Measurements from ENCODE around the gene MBNL2. TPM values are rescaled to one million over a fixed set of nuclear protein-coding genes. Genes with fewer than 3 reads are reported as not detected.

MBNL2 gene
- total RNA-seq, 1 donor from 2014 or later, result 71.8 TPM

DNA sequence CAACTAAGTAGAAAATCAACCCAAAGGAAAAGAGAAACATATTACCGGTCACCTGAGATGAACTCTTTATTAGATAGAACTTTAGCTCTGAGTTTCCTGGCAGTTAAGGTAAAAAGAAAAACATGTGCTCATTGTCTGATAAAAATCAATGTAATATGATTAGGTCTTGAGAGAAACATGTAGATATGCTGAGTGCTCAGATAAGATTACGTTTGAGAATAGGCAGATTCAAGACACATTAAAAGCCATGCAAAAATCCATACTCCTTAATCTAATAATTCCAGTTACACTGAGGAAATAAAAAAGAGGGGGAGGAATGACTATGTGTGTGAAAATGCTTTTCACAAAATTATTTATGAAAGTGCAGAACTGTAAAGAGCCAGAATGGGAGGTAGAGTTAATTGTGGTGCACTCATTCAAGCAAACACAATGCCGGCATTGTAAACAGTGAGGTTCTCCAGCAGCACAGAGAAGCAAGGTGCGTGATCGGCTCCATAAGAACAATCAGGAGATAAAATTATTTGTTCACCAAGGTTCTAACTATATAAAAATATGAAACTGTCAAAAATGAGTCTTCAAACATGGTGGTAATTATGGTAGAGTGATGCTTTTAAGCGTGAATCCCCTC is 88.8 kb downstream of the MBNL2 start:
- no peak overlapping the region for H3K4me3 Mint-ChIP-seq
- H3K27ac Mint-ChIP-seq, result no peak overlapping the region
- no peaks in the 10 kb centered on the region for H3K27me3 Mint-ChIP-seq (ENCODE audit: low read depth)
- no peak for DNase-seq (ENCODE audit: low spot score in 2 of 2, unreplicated experiment in 2 of 2)
- TF ChIP-seq, protein P1, sequence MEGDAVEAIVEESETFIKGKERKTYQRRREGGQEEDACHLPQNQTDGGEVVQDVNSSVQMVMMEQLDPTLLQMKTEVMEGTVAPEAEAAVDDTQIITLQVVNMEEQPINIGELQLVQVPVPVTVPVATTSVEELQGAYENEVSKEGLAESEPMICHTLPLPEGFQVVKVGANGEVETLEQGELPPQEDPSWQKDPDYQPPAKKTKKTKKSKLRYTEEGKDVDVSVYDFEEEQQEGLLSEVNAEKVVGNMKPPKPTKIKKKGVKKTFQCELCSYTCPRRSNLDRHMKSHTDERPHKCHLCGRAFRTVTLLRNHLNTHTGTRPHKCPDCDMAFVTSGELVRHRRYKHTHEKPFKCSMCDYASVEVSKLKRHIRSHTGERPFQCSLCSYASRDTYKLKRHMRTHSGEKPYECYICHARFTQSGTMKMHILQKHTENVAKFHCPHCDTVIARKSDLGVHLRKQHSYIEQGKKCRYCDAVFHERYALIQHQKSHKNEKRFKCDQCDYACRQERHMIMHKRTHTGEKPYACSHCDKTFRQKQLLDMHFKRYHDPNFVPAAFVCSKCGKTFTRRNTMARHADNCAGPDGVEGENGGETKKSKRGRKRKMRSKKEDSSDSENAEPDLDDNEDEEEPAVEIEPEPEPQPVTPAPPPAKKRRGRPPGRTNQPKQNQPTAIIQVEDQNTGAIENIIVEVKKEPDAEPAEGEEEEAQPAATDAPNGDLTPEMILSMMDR (IDR thresholded peaks at IDR 0.05; ENCODE audit: unreplicated experiment), result no peak
- H3K4me1 Mint-ChIP-seq, result peaks cover 34% of the 10 kb centered on the region
- H3K9me3 Mint-ChIP-seq, result peaks cover 7% of the 10 kb centered on the region
- peaks cover 12% of the 10 kb centered on the region for H3K36me3 Mint-ChIP-seq

DNA sequence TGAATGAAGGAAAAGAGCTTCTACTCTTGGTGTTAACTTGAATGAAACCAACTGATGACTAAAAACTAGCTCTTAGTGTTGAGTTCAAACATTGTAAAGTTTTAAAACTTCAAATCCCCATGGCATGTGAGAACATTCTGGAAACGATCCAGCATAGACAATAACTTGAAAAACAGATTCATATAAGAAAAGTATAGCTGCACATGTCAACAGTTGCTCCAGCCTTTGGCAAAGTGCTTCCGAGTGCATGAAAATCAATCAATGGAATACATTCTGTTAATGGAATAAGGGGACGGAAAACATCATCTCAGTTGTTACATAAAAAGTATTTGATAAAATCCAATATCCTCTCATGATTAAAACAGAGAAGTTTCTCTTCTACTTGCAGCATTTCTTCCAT is 89.8 kb downstream of the MBNL2 start:
- H3K4me1 Mint-ChIP-seq, result peaks cover 30% of the 10 kb centered on the region
- H3K9me3 Mint-ChIP-seq, result peaks cover 7% of the 10 kb centered on the region
- no peak overlapping the region for H3K27ac Mint-ChIP-seq
- no peak overlapping the region for H3K4me3 Mint-ChIP-seq
- no peak for DNase-seq (ENCODE audit: low spot score in 2 of 2, unreplicated experiment in 2 of 2)
- TF ChIP-seq, protein P1 (IDR thresholded peaks at IDR 0.05; ENCODE audit: unreplicated experiment), result no peak
- H3K36me3 Mint-ChIP-seq, result peaks cover 9% of the 10 kb centered on the region
- no peaks in the 10 kb centered on the region for H3K27me3 Mint-ChIP-seq (ENCODE audit: low read depth)

DNA sequence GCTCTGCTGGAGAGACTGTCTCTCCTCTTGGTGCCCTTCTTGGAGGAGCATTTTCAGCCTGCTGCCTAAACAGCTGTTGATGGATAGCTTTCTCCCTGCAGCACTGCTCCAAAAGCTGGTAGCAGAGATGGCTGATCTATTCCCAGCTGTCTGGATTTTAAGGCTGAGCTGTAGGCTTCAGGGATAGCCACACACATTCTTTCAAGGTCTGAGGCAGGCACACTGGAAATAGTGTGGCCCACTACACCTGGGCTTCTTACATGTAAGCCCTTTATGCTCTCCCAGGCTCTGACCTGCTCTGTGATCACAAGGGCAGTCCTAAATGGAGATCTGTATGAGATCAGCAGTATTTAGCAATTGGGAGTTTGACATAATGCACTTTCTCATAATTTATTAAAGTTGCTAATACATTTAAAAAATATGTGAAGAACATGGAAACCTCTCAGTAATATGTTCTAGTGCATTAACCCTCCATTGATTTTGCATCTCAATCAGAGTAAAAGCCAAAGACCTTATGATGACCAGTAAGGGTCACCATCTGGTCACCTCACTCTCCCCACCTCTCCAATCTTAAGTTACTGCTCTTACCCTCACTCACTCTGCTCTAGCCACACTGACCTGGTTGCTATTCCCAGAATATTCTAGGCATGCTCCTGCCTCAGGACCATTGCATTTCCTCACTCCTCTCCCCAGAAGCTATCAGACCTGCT is 91.6 kb downstream of the MBNL2 start:
- TF ChIP-seq, protein P1 (IDR thresholded peaks at IDR 0.05; ENCODE audit: unreplicated experiment), result no peak
- no peak for DNase-seq (ENCODE audit: low spot score in 2 of 2, unreplicated experiment in 2 of 2)
- H3K27me3 Mint-ChIP-seq (ENCODE audit: low read depth), result no peaks in the 10 kb centered on the region
- peaks cover 7% of the 10 kb centered on the region for H3K9me3 Mint-ChIP-seq
- H3K36me3 Mint-ChIP-seq, result peaks cover 7% of the 10 kb centered on the region
- H3K27ac Mint-ChIP-seq, result no peak overlapping the region
- H3K4me3 Mint-ChIP-seq, result no peak overlapping the region
- H3K4me1 Mint-ChIP-seq, result peaks cover 15% of the 10 kb centered on the region

DNA sequence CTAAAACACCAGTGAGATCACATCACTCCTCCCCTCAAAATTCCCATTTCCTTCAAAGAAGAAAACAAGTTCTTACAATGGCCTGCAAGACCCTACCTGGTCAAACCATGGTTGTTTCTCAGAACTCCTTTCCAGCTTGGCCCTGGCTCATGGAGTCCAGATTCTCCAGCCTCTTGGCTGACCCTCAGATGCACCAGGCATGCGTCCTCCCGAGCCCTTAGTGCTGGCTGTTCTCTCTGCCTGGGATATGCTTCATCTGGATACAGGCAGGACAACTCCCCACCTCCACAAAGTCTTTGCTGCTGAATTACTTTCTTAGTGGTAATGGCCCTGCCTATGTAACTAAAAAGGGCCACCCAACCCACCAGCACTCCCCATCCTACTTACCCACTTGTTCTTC is 94.3 kb downstream of the MBNL2 start:
- H3K4me1 Mint-ChIP-seq, result peaks cover 8% of the 10 kb centered on the region
- no peaks in the 10 kb centered on the region for H3K27me3 Mint-ChIP-seq (ENCODE audit: low read depth)
- H3K9me3 Mint-ChIP-seq, result no peaks in the 10 kb centered on the region
- no peaks in the 10 kb centered on the region for H3K36me3 Mint-ChIP-seq
- TF ChIP-seq, protein P1 (IDR thresholded peaks at IDR 0.05; ENCODE audit: unreplicated experiment), result no peak
- H3K27ac Mint-ChIP-seq, result no peak overlapping the region
- no peak overlapping the region for H3K4me3 Mint-ChIP-seq
- no peak for DNase-seq (ENCODE audit: low spot score in 2 of 2, unreplicated experiment in 2 of 2)

DNA sequence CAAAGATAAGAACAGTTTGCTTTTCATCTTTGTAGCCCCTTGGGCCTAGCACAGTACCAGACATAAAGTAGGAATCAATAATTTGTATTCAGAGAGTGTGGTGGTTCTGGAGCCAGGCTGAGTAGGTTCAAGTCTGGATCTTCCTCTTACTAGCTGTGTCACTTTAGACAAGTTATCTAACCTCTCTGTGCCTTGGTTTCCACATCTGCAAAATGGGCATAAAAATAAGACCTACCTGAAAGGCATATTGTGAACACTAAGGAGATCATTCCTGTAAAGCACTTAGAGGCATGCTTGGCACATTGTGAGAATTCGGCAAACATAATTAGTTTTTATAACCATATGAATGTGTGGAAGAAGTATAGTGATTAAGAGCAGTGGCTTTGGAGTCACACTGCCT is 95.8 kb downstream of the MBNL2 start:
- H3K27me3 Mint-ChIP-seq (ENCODE audit: low read depth), result no peaks in the 10 kb centered on the region

More for the DNA sequence above, 95.8 kb downstream of the MBNL2 start:
- TF ChIP-seq, protein P1 (IDR thresholded peaks at IDR 0.05; ENCODE audit: unreplicated experiment), result no peak
- H3K36me3 Mint-ChIP-seq, result no peaks in the 10 kb centered on the region
- H3K4me3 Mint-ChIP-seq, result no peak overlapping the region
- DNase-seq (ENCODE audit: low spot score in 2 of 2, unreplicated experiment in 2 of 2), result no peak
- no peak overlapping the region for H3K27ac Mint-ChIP-seq
- peaks cover 3% of the 10 kb centered on the region for H3K4me1 Mint-ChIP-seq
- no peaks in the 10 kb centered on the region for H3K9me3 Mint-ChIP-seq

All from mesothelial cell of epicardium (in vitro differentiated cells).